ENCODE measurements around the gene ANKRD55. TPM values are rescaled to one million over a fixed set of nuclear protein-coding genes. Genes with fewer than 3 reads are reported as not detected.
"Not testable (repeated sequence)": the region's sequence is repeated elsewhere in the genome, so short reads cannot be mapped to it uniquely, and the experiment has no call there.

The ANKRD55 gene
- total and polyA plus RNA-seq, 2 donors from 2014 or later, result 0.26 to 1.2 TPM

- Histone ChIP-seq H3K36me3 (ENCODE audit: control insufficient read depth in 2 of 3, insufficient read depth in 3 of 3, low read length in 3 of 3) (no peaks in the 10 kb centered on the region), H3K27me3 (ENCODE audit: control insufficient read depth, insufficient read depth, low read length) (no peaks in the 10 kb centered on the region), H3K9ac (ENCODE audit: low read length in 3 of 3) (no peak overlapping the region), H3K27ac (ENCODE audit: low read depth in 2 of 2, low read length in 2 of 2) (no peak overlapping the region), H3K4me1 (ENCODE audit: control insufficient read depth in 2 of 3, insufficient read depth in 2 of 3, low read depth in 1 of 3, low read length in 3 of 3) (peaks cover 0 to 11% (median 7%) of the 10 kb centered on the region in 3 donors), H3K9me3 (ENCODE audit: control insufficient read depth in 2 of 3, insufficient read depth in 1 of 3, low read length in 3 of 3) (no peaks in the 10 kb centered on the region), H3K4me3 (ENCODE audit: low read length in 3 of 3) (no peak overlapping the region)
- intact Hi-C loops (cut with DNase I), result no loop called here
- DNase-seq, result no peak
- no peak for TF ChIP-seq CTCF (IDR thresholded peaks at IDR 0.05; ENCODE audit: borderline replicate concordance, extremely low read depth, insufficient read depth)
- FAIRE-seq, result no peak
Observed at GRCh38 chr5:56126487-56127179, 106.5 kb downstream of the ANKRD55 start.

GRCh38 chr5:56123531-56124243 is 109.4 kb downstream of the ANKRD55 start:
- Histone ChIP-seq H3K9ac (ENCODE audit: low read length in 3 of 3) (no peak overlapping the region), H3K27me3 (ENCODE audit: control insufficient read depth, insufficient read depth, low read length) (no peaks in the 10 kb centered on the region), H3K27ac (ENCODE audit: low read depth in 2 of 2, low read length in 2 of 2) (peak overlapping the region; percentile 38 to 67), H3K4me1 (ENCODE audit: control insufficient read depth in 2 of 3, insufficient read depth in 2 of 3, low read depth in 1 of 3, low read length in 3 of 3) (peaks cover 0 to 7% (median 5%) of the 10 kb centered on the region in 3 donors), H3K4me3 (ENCODE audit: low read length in 3 of 3) (peak overlapping the region in 1 of 3 donors; percentile 20), H3K9me3 (ENCODE audit: control insufficient read depth in 2 of 3, insufficient read depth in 1 of 3, low read length in 3 of 3) (no peaks in the 10 kb centered on the region), H3K36me3 (ENCODE audit: control insufficient read depth in 2 of 3, insufficient read depth in 3 of 3, low read length in 3 of 3) (no peaks in the 10 kb centered on the region)
- DNase-seq, result peak; percentile 64 to 91 (median 77)
- FAIRE-seq, result no peak
- intact Hi-C loops (cut with DNase I), result no loop called here
- TF ChIP-seq CTCF (IDR thresholded peaks at IDR 0.05; ENCODE audit: borderline replicate concordance, extremely low read depth, insufficient read depth), result no peak

GRCh38 chr5:56122360-56122985 is 110.7 kb downstream of the ANKRD55 start:
- H3K9me3 ChIP-seq (ENCODE audit: control insufficient read depth in 2 of 3, insufficient read depth in 1 of 3, low read length in 3 of 3); H3K9ac ChIP-seq (ENCODE audit: low read length in 3 of 3); H3K4me1 ChIP-seq (ENCODE audit: control insufficient read depth in 2 of 3, insufficient read depth in 2 of 3, low read depth in 1 of 3, low read length in 3 of 3); H3K36me3 ChIP-seq (ENCODE audit: control insufficient read depth in 2 of 3, insufficient read depth in 3 of 3, low read length in 3 of 3); H3K4me3 ChIP-seq (ENCODE audit: low read length in 3 of 3); FAIRE-seq; DNase-seq; H3K27me3 ChIP-seq (ENCODE audit: control insufficient read depth, insufficient read depth, low read length); intact Hi-C loops (cut with DNase I): not testable (repeated sequence)
- peak overlapping the region in 1 of 2 donors; percentile 3 for H3K27ac ChIP-seq (ENCODE audit: low read depth in 2 of 2, low read length in 2 of 2)

- intact Hi-C loops (cut with DNase I), result no loop called here
- no peaks in the 10 kb centered on the region for H3K27me3 ChIP-seq (ENCODE audit: control insufficient read depth, insufficient read depth, low read length)
- no peaks in the 10 kb centered on the region for H3K36me3 ChIP-seq (ENCODE audit: control insufficient read depth in 2 of 3, insufficient read depth in 3 of 3, low read length in 3 of 3)
- TF ChIP-seq CTCF (IDR thresholded peaks at IDR 0.05; ENCODE audit: borderline replicate concordance, extremely low read depth, insufficient read depth), result no peak
- no peaks in the 10 kb centered on the region for H3K9me3 ChIP-seq (ENCODE audit: control insufficient read depth in 2 of 3, insufficient read depth in 1 of 3, low read length in 3 of 3)
- H3K9ac ChIP-seq (ENCODE audit: low read length in 3 of 3), result no peak overlapping the region
- no peak for DNase-seq
- no peak overlapping the region for H3K27ac ChIP-seq (ENCODE audit: low read depth in 2 of 2, low read length in 2 of 2)
- no peak for FAIRE-seq
- no peak overlapping the region for H3K4me3 ChIP-seq (ENCODE audit: low read length in 3 of 3)
- peaks cover 0 to 6% (median 0%) of the 10 kb centered on the region in 3 donors for H3K4me1 ChIP-seq (ENCODE audit: control insufficient read depth in 2 of 3, insufficient read depth in 2 of 3, low read depth in 1 of 3, low read length in 3 of 3)
Observed at GRCh38 chr5:56119050-56119449, 114.1 kb downstream of the ANKRD55 start.

Data from kidney (tissue), 14 donors.